ENCODE data around the gene C12orf54. TPM values are rescaled to one million over a fixed set of nuclear protein-coding genes. Genes with fewer than 3 reads are reported as not detected.
"Not testable (repeated sequence)": the region's sequence is repeated elsewhere in the genome, so short reads cannot be mapped to it uniquely, and the experiment has no call there.

C12orf54 gene
- total and polyA plus RNA-seq, 3 donors from 2014 or later, result 22.3 to 111 (median 77.1) TPM

DNA sequence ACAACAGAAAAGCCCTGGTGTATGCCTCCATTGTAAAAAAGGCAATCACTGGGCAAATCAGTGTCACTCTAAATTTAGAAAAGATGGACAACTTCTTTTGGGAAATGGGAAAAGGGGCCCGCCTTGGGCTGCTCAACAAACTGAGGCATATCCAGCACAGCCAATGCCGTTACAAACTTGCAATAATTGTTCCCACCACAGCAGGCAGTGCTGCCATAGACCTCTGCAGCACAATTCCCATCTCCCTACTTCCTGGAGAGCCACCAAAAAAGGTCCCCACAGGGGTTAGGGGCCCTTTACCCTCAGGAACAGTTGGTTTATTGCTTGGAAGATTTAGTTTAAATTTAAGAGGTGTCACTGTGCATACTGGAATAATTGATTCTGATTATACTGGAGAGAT is 26.7 kb downstream of the C12orf54 start:
- Histone ChIP-seq H3K4me1 (no peaks in the 10 kb centered on the region), H3K27ac (no peak overlapping the region), H3K36me3 (ENCODE audit: low read depth, missing control alignments) (no peaks in the 10 kb centered on the region), H3K27me3 (no peaks in the 10 kb centered on the region), H3K9me3 (no peaks in the 10 kb centered on the region), H3K4me3 (no peak overlapping the region)
- no peak for TF ChIP-seq CTCF (IDR thresholded peaks at IDR 0.05)
- no peak for TF ChIP-seq POLR2A (IDR thresholded peaks at IDR 0.05)
- intact Hi-C loops (cut with DNase I; ENCODE audit: low total_unique reads), result no loop called here
- DNase-seq, result no peak
- WGBS, 2 donors, result 79 to 87% methylated on average over 2 of the region's 2 CpGs

- intact Hi-C loops (cut with DNase I; ENCODE audit: low total_unique reads), result no loop called here
- Histone ChIP-seq H3K4me3 (no peak overlapping the region), H3K36me3 (ENCODE audit: low read depth, missing control alignments) (no peaks in the 10 kb centered on the region), H3K27ac (no peak overlapping the region), H3K27me3 (no peaks in the 10 kb centered on the region), H3K4me1 (no peaks in the 10 kb centered on the region), H3K9me3 (no peaks in the 10 kb centered on the region)
- 48 to 65% methylated on average over 1 of the region's 1 CpG for WGBS, 2 donors
- no peak for DNase-seq
- no peak for TF ChIP-seq CTCF (IDR thresholded peaks at IDR 0.05)
- TF ChIP-seq POLR2A (IDR thresholded peaks at IDR 0.05), result no peak
Observed at GRCh38 chr12:48510111-48510510, 27.8 kb downstream of the C12orf54 start.

GRCh38 chr12:48512855-48513254 is 30.6 kb downstream of the C12orf54 start:
- Histone ChIP-seq H3K36me3 (ENCODE audit: low read depth, missing control alignments) (no peaks in the 10 kb centered on the region), H3K4me3 (no peak overlapping the region), H3K27me3 (no peaks in the 10 kb centered on the region), H3K27ac (no peak overlapping the region), H3K9me3 (no peaks in the 10 kb centered on the region), H3K4me1 (no peaks in the 10 kb centered on the region)
- intact Hi-C loops (cut with DNase I; ENCODE audit: low total_unique reads), result no loop called here
- TF ChIP-seq CTCF (IDR thresholded peaks at IDR 0.05) (no peak), POLR2A (IDR thresholded peaks at IDR 0.05) (no peak)
- 43 to 94% methylated on average over 2 of the region's 2 CpGs for WGBS, 2 donors
- no peak for DNase-seq

GRCh38 chr12:48514728-48515127 is 32.4 kb downstream of the C12orf54 start:
- DNase-seq, result no peak
- Histone ChIP-seq H3K27ac (no peak overlapping the region), H3K4me3 (no peak overlapping the region), H3K9me3 (no peaks in the 10 kb centered on the region), H3K4me1 (no peaks in the 10 kb centered on the region), H3K36me3 (ENCODE audit: low read depth, missing control alignments) (no peaks in the 10 kb centered on the region), H3K27me3 (no peaks in the 10 kb centered on the region)
- 75 to 92% methylated on average over 1 of the region's 1 CpG for WGBS, 2 donors
- intact Hi-C loops (cut with DNase I; ENCODE audit: low total_unique reads), result no loop called here
- no peak for TF ChIP-seq POLR2A (IDR thresholded peaks at IDR 0.05)
- TF ChIP-seq CTCF (IDR thresholded peaks at IDR 0.05), result no peak

DNA sequence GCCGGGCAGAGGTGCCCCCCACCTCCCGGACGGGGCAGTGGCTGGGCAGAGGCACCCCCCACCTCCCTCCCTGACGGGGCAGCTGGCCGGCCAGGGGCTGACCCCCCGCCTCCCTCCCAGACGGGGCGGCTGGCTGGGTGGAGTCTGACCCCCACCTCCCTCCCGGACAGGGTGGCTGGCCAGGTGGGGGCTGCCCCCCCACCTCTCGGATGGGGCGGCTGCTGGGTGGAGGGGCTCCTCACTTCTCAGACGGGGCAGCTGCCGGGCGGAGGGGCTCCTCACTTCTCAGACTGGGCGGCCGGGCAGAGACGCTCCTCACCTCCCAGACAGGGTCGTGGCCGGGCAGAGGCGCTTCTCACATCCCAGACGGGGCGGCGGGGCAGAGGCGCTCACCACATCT is 38.1 kb downstream of the C12orf54 start:
- H3K27me3 ChIP-seq; H3K27ac ChIP-seq; H3K4me3 ChIP-seq; H3K9me3 ChIP-seq; DNase-seq; intact Hi-C loops (cut with DNase I; ENCODE audit: low total_unique reads); H3K4me1 ChIP-seq; H3K36me3 ChIP-seq (ENCODE audit: low read depth, missing control alignments): not testable (repeated sequence)
- 73 to 91% methylated on average over 3 to 22 of the region's 24 CpGs for WGBS, 2 donors
